ENCODE results near the gene NBEA. TPM values are rescaled to one million over a fixed set of nuclear protein-coding genes. Genes with fewer than 3 reads are reported as not detected.

NBEA gene
- total RNA-seq, 1 donor from 2014 or later = 10.8 TPM

DNA sequence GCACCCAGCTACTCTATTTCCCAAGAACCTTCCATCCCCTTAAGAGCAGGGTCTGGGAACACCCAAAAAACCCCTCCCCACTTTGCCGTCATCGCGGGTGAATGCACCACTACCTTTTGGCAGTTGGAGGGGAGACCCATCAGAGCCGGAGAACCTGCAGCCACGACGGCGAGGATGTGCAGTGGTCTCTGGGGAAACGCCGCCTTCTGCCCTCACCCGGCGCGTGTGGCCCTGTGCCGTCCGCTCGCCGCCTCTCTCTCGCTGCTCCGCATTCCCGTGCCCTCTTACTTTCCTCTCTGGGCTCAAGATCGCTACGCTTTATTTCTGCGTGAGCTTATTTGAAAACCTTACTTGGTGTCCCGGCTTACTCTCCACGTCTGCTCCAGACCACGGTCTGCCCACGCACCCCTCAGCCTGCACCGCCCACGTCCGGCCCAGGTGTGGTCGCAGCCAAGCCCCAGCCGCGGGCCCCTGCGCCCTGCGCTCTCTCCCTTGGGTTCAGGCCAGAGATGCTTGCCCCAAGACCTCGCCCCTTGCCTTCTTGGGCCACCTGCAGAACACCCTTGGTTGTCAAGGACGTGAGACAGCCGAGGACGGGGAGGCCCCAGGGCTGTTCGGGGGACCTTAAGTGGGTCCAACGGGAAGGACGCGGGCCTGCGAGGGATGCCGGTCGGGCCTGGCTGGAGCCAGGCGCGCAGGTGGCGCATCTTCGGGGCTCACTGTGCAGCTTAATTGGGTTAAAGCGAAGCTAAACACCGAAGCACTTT is 536.4 kb downstream of the NBEA start:
- no peaks in the 10 kb centered on the region for H3K9me3 Mint-ChIP-seq
- TF ChIP-seq, protein P1, sequence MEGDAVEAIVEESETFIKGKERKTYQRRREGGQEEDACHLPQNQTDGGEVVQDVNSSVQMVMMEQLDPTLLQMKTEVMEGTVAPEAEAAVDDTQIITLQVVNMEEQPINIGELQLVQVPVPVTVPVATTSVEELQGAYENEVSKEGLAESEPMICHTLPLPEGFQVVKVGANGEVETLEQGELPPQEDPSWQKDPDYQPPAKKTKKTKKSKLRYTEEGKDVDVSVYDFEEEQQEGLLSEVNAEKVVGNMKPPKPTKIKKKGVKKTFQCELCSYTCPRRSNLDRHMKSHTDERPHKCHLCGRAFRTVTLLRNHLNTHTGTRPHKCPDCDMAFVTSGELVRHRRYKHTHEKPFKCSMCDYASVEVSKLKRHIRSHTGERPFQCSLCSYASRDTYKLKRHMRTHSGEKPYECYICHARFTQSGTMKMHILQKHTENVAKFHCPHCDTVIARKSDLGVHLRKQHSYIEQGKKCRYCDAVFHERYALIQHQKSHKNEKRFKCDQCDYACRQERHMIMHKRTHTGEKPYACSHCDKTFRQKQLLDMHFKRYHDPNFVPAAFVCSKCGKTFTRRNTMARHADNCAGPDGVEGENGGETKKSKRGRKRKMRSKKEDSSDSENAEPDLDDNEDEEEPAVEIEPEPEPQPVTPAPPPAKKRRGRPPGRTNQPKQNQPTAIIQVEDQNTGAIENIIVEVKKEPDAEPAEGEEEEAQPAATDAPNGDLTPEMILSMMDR (conservative IDR thresholded peaks at IDR 0.05) = no peak
- peak; percentile 34 for DNase-seq (ENCODE audit: low read depth, low spot score)
- H3K36me3 Mint-ChIP-seq (ENCODE audit: low read depth) = peaks cover 2% of the 10 kb centered on the region
- H3K4me1 Mint-ChIP-seq = peaks cover 39% of the 10 kb centered on the region
- H3K27ac Mint-ChIP-seq (ENCODE audit: unreplicated experiment) = no peak overlapping the region
- peak overlapping the region; percentile 33 for H3K4me3 Mint-ChIP-seq
- H3K27me3 Mint-ChIP-seq (ENCODE audit: low read depth) = peaks cover 87% of the 10 kb centered on the region

DNA sequence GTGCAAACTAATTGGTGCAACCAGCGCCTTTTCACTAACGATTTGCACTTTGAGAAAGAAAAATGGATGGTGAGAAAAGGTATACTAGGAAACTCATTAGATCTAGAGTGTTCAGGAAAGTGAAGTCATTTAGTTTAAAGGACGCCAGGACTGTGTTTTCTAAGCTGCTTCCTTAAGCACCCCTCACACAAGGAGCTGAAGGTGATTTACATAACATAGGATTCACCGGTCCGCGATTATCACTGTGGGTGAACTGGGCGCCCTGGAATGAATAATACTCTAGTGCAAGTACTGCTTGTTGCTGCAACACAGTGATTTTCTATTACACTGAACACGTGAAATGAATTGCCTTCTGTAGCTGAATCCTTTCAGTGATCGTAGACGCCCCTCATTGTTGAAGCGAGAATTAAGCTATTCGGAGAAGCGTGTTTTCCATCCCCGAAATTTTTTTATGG is 537.0 kb downstream of the NBEA start:
- no peaks in the 10 kb centered on the region for H3K9me3 Mint-ChIP-seq
- H3K27ac Mint-ChIP-seq (ENCODE audit: unreplicated experiment) = no peak overlapping the region
- peaks cover 2% of the 10 kb centered on the region for H3K36me3 Mint-ChIP-seq (ENCODE audit: low read depth)
- H3K4me1 Mint-ChIP-seq = peaks cover 39% of the 10 kb centered on the region
- H3K4me3 Mint-ChIP-seq = peak overlapping the region; percentile 0
- peaks cover 85% of the 10 kb centered on the region for H3K27me3 Mint-ChIP-seq (ENCODE audit: low read depth)
- TF ChIP-seq, protein P1 (conservative IDR thresholded peaks at IDR 0.05) = no peak
- no peak for DNase-seq (ENCODE audit: low read depth, low spot score)

DNA sequence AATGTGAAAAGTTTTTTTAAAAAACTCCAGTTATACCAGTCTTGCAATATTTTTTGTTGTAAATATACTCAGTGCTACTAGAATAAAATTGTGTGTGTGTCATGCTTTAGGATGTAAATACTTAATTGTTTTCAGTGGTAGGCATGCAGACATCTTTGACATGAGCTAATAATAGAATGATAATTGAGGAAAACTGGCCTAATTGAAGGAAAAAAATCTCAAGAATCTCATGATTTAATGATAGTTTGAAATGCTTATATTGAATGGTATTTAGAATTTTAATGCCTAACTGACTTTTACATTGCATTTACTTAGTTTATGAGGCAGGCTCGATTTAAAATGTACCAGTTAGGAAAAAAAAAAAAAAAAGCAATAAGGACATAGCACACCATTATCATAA is 537.6 kb downstream of the NBEA start:
- no peak for DNase-seq (ENCODE audit: low read depth, low spot score)
- H3K4me1 Mint-ChIP-seq = peaks cover 35% of the 10 kb centered on the region
- no peak overlapping the region for H3K4me3 Mint-ChIP-seq
- TF ChIP-seq, protein P1 (conservative IDR thresholded peaks at IDR 0.05) = no peak
- H3K27ac Mint-ChIP-seq (ENCODE audit: unreplicated experiment) = no peak overlapping the region
- H3K27me3 Mint-ChIP-seq (ENCODE audit: low read depth) = peaks cover 81% of the 10 kb centered on the region
- H3K9me3 Mint-ChIP-seq = no peaks in the 10 kb centered on the region
- H3K36me3 Mint-ChIP-seq (ENCODE audit: low read depth) = peaks cover 2% of the 10 kb centered on the region

DNA sequence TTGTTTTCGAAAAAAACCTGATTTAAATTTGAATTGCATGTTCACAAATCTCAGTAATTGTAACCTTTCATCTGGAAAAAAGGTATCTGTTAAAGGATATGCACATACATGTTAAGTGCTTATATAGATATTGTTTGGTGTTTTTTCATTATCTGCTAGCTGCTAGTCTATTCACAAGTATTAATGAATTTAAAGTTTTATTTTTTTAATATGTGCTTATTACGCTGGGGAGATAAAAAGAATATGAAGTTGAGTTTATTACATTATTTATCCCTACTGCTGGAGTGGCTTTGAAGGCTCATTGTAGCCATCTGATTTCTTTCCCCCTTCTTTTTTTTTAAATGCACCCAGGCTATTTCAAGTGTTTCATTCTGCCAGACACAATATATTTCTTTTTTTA is 538.3 kb downstream of the NBEA start:
- Mint-ChIP-seq H3K27me3 (ENCODE audit: low read depth) (peaks cover 78% of the 10 kb centered on the region), H3K27ac (ENCODE audit: unreplicated experiment) (no peak overlapping the region), H3K36me3 (ENCODE audit: low read depth) (peaks cover 2% of the 10 kb centered on the region), H3K4me3 (no peak overlapping the region), H3K4me1 (peaks cover 28% of the 10 kb centered on the region), H3K9me3 (no peaks in the 10 kb centered on the region)
- TF ChIP-seq, protein P1 (conservative IDR thresholded peaks at IDR 0.05) = no peak
- no peak for DNase-seq (ENCODE audit: low read depth, low spot score)

DNA sequence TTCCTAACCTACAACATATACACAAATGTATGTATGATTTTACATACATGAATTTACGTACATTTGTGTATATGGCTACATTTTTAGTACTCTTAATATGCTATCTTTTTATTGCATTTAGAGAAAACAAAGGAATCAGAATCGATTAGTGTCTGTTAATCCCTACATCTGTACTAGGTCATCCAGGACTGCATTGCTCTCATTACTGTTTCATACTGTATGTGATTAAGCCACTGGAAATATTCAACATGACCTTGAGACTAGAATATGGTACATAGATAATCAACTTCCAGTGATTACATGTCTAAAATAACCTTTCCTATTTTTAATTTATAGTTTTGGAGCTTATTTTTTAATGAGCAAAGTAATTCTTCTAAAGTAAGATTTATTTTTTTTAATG is 539.7 kb downstream of the NBEA start:
- H3K9me3 Mint-ChIP-seq = no peaks in the 10 kb centered on the region
- no peak overlapping the region for H3K27ac Mint-ChIP-seq (ENCODE audit: unreplicated experiment)
- H3K4me3 Mint-ChIP-seq = no peak overlapping the region
- H3K27me3 Mint-ChIP-seq (ENCODE audit: low read depth) = peaks cover 65% of the 10 kb centered on the region
- H3K4me1 Mint-ChIP-seq = peaks cover 14% of the 10 kb centered on the region
- TF ChIP-seq, protein P1 (conservative IDR thresholded peaks at IDR 0.05) = no peak
- no peaks in the 10 kb centered on the region for H3K36me3 Mint-ChIP-seq (ENCODE audit: low read depth)
- no peak for DNase-seq (ENCODE audit: low read depth, low spot score)
